Fibroblast of peridontal ligament (primary cell): ENCODE data around the gene CAP1.
"Not testable (repeated sequence)": the region's sequence is repeated elsewhere in the genome, so short reads cannot be mapped to it uniquely, and the experiment has no call there.

ENCODE experiments used
- DNase-seq: peaks from one replicate; pipeline ENCODE4 v3.0.0-alpha.2; 2010; ENCODE audit errors: extremely low read depth

Gene CAP1

DNA sequence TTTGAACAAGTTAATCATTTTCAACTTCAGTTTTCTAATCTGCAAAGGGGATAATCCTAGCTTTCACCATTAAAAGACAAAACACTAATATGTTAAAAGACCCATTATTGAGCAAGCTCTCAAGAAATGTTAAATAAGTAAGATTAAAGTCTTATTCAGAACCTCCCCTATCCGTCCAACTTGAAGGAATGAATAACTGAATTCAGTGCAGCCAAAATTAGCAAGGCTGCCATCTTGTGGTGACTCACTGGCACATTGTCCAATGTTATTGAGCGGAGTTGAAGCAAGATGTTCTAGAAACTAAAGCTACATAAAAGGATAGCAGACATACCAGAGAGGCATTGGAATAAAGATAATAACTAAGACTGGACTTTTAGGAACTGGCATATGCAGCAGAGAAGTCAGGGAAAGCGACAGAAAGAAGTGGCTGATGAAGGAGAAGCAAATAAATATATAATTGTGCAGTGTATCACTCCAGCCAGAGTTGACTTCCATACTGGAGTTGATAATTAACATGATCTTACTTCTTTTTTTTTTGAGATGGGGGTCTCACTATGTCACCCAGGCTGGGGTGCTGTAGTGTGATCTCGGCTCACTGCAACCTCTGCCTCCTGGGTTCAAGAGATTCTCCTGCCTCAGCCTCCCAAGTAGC, 8.2 kb upstream of the CAP1 start:
- DNase-seq, result peak; percentile 86

DNA sequence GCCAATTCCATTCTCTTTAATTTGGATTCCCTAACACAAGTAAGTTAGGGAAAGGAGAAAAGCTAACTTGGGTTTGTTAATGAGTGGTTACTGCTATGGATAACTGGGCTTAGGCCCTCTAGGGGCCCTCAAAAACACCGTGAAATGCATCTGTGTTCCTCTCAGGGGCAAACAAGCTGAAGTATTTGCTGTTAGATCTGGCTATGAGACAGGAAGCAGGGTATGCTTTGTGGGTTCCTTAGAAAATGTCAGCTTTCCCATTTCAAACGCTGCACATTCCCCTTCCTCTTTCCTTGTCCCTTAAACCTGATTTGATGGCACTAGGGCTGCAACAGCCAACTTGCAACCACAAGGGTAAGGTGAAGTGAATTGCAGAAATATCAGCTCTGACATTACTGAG, 5.7 kb upstream of the CAP1 start:
- no peak for DNase-seq

DNA sequence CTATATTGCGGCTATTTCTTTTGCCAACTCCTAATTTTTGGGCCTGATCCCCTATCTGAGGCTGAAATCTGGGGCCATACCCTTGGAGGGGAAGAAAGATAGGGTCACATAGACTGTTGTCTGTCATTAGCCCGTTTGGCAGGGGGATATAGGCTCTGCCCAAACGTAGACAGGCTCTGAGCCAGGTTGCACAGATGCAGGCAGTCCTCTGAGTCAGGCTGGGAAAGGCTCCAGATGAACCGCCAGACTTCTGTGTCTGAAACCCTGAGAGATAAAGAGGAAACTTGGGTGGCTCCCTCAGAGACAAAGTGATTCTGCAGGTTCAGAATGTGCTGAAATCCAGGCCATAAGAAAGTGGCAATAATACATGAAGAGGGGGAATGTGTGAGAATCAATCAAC, 4.0 kb upstream of the CAP1 start:
- peak; percentile 83 for DNase-seq

DNA sequence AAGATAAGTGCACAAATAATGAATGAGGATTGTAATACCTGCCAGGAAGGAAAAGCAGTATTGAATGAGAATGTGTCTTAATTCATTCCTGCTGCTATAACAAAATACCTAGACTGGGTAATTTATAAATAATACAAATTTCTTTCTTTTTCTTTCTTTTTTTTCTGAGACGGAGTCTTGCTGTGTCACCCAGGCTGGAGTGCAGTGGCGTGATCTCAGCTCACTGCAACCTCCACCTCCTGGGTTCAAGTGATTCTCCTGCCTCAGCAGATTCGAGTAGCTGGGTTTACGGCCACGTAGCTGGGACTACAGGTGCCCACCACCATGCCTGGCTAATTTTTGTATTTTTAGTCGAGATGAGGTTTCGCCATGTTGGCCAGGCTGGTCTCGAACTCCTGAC, 3.3 kb upstream of the CAP1 start:
- not testable (repeated sequence) for DNase-seq

DNA sequence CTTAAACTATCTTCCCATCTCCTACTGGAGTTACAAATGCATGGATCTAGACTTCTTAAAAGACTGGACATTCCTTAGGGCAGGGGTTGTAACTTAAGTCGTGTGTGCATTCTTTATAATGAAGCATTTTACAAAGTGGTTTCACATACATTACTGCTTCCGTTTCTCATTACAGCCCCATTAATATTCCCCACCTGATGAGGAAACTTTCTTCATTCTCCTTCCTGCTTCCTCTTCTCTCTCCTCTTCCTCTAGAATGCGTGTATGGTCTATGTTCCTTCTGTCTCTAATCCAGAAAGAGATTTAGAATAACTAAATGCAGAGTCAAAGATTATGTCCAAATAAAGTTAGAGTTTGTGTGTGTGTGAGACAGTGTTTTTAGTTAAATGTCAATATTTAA, 1.8 kb upstream of the CAP1 start:
- no peak for DNase-seq

DNA sequence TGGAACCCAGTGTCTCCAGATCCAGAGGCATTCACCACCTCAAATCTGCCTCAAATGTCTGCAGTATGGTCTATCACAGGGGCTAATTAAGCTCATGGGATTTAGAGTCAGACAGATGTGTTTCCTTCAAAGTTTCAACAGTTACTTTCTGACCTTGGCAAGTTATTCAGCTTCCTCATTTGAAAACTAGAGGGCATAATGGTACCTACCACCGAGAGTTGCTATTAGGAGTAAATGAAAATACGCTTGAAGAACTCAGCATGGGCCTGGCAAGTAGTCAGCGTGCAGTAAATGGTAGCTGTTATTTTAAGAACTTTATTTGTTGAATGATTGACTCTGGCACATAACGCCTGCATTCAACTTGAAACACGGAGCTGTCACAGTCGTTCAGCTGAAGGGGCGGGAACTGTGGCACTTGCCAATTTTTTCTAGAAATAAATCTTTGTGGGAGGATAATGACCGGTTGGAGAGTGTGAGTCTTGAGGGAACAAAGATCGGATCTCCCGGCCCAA, 1.2 kb upstream of the CAP1 start:
- peak; percentile 61 for DNase-seq

DNA sequence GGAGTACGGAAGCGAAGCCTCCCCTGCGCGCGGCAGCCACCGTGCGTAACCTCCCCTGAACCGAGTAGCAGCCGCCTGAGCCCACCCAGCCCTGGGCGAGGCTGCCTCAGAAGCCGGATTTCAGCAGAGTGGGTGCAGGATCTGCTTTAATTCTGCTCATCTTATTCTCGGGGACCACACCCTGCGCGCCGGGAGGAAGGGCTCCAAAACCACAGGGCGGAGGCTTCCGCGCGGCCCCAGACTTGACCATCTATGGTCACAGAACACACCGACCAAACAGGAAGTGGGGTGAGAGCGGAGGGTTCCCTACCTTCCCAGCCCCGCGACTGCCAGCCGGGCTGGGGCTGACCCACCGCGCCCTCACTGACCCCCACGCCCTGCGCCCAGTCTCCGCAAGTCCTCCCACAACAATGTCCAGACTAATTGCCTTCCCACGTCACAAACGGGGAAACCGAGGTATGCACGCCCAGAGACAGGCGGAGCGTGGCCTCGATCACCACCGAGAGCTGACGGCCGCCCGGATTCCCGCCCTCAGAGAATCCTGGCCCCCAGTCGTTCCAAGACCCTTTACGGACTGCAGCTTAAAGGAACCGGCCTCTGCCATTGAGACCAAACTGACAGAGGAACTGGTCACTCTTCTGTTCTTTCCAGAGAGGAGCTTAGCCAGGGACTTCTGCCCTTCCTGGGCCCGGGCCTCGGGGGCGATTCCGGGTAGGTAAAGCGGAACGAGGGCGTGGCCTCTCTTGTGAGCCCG, 595 bp upstream of the CAP1 start:
- peak; percentile 87 for DNase-seq

DNA sequence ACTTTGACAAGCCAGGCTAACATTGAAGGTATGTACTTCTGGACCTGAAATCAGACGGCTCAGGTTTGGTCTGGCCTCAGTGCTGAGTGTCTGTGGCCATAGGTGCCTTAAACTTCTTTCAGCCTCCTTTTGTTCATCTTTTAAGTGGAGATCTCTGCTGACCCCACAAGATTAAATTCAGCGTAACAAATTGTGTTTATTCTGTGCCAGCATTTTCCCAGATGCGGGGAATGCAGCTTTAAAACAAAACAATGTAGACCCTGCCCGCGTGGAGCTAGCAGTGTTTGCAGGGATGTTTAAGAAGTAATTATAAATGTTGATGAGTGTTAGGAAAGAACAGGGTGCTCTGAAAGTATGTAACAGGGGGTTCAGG, 923 bp downstream of the CAP1 start:
- DNase-seq, result no peak

DNA sequence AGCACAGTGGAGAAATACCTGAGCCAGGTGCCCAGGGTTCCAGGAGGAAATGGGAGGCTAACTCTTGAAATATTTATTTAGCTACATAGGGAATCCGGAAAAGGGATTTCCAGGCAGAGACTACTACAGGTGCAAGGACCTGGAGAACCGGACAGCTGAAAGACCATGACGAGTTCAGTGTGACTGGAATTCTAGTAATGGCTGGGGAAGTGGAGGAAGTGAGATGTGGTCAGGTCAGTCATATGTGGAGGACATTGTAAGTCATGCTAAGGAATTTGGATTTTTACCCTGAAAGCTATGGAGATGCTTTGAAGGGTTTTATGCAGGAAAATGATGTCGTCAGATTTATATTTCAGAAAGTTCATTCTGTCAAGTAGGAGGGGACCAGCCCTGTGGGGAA, 1.8 kb downstream of the CAP1 start:
- no peak for DNase-seq

DNA sequence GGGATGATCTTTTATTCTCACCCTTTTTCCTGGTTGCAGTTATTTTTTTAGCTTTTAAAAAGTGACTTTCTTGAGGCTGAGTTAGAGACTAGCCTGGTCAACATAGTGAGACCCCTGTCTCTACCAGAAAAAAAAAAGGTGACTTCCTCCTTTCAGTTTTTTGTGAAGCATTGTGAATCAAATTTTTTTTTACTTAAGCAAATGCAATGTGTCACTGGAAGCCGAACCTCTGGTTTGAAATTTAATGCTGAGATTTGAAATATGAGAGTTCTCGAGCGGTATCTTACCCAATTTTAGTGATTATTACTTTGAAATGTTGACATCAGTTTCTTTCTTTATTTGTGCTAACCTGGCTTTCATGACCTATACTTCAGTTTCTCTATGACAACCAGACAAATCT, 3.6 kb downstream of the CAP1 start:
- peak; percentile 38 for DNase-seq

DNA sequence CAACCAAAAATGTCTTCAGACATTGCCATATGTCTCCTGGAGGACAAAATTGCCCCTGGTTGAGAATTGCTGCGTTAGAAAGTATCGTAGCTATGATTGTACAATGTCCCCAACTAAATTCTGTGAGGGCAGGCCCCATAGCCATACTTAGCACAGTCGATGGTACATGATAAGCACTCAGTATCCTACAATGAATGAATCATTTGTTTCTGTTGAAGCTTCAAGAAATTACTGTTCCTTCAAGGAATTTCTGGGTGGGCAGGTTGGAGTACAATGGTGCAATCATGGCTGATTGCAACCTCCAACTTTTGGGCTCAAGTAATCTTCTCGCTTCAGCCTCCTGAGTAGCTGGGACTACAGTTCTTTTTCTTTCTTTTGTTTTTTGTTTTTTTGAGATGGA, 4.7 kb downstream of the CAP1 start:
- DNase-seq, result no peak

DNA sequence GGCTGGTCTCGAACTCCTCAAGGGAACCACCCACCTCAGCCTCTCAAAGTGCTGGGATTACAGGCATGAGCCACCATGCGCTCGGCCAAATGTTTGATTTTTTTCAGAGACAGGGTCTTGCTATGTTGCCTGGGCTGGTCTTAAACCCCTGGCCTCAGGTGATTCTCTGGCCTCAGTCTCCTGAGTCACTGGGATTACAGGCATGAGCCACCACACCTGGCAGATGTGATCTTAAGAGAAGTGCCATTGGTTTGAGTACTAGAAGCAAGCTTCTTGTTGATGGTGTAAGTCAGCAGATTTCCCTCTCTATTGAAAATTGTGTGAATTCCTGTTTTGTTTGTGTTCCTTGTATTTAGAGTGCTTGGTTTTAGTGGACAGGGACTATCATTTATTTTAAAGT, 5.2 kb downstream of the CAP1 start:
- no peak for DNase-seq

DNA sequence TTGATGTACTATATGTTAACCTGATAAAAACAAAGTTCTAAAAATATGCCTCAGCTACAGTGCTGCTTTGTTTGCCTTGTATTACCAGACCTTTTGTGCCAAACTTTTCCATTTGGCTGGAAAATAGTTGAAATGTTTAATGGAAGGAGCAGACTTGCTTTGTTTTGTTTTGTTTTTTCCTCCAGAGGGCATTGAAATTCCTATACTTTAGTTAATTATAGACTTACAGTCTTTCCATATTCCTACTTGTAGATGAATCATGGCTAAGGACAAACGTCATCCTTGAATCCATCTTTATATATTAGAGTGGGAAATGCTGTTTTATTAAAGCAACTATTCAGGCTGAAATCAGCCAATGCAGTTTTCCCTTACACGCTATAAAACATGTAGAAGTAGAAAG, 6.7 kb downstream of the CAP1 start:
- DNase-seq, result peak; percentile 41

DNA sequence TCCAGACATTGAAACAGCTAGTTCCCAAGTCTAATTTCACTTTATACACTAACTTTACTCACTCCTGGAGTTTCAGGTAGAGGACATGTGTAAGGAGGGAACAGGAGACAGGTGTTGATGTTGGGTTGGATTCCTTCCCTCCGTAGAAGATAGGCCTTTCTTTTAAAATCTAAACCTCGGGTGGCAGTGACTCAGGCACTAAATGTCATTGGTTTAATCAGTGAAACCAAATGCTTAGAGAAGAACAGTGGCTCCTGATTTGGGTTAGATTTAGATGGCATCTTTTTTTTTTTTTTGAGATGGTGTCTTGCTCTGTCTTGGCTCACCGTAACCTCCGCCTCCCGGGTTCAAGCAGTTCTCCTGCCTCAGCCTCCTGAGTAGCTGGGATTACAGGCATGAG, 7.2 kb downstream of the CAP1 start:
- DNase-seq, result no peak

DNA sequence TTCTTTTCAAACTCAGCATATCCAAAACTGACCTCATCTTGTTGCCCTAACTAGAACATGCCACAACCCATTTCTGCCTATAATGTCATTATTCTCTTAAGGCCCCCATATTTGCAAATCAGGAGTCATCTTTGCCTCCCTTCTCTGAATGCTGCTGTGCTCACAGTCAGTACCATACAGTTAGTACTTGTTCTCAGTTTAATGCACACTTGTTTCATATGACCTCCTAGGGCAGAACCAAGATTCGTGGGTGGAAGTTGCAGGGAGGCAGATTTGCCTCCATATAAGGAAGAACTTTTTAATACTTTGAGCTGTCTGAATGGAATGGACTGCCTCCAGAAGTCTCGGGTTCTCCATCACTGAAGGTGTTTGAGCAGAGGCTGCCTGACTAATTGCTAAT, 9.2 kb downstream of the CAP1 start:
- no peak for DNase-seq

DNA sequence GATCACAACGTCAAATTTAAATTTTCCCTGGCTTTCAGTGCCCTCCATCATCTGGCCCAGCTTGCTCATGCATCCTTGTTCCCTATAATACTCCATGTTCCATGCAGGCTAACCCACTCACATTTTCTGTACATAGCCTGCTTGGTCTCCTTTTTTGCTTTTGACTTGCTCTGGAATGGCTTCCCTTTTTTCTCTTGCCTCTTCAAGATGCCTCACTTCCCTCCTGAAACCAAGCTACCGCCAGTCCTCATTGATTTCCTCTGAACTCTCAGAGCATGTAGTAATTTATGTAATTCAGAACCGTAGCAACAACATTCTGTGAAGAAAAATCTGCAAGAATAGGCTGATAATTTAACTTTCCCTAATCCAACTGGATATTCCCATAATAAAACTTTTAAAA, 10.3 kb downstream of the CAP1 start:
- no peak for DNase-seq

DNA sequence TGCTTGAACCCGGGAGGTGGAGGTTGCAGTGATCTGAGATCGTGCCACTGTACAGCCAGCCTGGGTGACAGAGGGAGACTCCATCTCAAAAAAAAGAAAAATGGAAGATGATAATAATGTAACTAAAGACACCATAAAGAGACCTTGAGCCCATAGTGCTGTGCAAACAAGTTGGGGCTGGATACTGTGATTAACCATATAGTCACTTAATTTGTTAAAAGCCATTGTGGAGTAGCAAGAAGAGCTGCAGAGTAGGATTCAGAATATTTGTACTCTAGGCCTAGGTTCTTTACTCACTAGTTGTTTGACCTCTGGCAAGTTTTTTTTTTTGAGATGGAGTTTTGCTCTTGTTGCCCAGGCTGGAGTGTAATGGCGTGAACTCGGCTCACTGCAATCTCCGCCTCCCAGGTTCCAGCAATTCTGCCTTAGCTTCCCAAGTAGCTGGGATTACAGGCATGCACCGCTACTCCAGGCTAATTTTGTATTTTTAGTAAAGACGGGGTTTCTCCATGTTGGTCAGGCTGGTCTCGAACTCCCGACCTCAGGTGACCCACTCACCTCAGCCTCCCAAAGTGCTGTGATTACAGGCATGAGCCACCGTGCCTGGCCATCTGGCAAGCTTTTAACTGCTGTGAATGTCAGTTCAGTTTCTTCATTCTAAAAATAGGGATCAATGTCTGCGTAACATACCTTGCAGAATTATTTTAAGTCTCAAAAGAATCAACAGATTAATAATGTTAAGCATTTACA, 12.8 kb downstream of the CAP1 start:
- no peak for DNase-seq

DNA sequence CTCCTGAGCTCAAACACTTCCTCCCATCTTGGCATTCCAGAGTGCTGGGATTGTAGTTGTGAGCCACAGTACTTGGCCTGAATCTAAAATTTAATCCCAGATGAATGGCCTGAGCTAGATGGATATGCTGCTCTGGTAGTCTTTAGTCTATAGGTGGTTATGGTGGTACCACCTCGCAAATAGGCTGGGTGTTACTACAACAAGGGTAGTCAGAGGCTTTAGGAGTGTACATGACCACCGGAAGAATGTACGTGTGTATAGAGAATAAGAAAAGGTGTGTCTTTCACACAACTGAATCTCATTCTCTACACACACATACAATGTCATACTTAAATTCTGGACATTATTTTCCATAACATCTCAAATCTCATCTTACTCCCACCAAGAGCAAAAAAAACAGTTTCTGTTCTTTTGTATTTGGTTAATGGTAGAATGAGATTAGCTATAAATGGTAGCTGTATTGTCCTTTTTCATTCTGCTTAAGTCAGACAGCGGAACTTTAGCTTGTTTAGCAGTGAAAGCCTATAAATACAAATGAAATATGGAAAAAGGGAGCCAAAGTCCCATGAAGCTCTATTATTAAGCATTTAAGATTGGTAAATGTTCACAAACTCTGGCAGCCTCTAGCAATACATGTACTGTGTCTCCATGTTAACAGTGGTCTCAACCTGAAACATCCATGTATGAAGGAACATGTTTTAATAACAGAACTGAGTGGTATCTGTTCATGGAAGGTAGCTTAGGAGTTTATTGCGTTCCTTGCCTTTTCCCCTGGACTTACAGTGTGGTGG, 16.2 kb downstream of the CAP1 start:
- no peak for DNase-seq

DNA sequence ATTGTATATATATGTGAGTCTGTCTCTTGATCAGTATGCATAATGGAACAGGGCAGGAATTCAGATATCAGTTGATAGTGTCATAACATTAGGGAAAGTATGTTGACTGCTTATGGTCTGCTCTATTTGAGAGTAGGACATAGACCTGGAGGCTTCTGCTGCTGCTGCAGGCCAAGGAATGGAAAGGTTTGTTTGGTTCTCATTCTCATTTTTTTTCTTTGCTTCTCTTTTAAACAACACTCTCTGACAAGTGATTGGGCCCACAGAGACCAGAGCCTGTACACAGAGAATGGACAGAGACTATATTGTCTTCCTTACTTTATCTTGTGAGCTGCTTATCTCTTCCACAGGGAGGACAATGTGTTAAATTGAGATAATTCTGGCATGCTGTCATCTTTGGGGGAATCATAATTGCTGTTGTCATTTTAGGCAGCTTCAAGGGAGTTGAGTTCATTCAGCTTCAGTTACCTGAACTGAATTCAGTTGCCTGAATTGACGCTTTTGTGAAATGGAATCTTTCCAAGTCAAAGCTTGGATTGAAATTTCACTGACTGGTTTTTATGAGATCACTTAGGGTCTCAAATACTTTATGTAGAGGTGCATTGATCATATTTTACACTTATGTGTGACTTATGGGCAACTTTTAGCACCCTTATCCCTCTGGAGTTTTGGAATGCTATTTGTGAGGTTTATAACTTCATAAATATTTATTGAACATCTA, 16.9 kb downstream of the CAP1 start:
- no peak for DNase-seq

DNA sequence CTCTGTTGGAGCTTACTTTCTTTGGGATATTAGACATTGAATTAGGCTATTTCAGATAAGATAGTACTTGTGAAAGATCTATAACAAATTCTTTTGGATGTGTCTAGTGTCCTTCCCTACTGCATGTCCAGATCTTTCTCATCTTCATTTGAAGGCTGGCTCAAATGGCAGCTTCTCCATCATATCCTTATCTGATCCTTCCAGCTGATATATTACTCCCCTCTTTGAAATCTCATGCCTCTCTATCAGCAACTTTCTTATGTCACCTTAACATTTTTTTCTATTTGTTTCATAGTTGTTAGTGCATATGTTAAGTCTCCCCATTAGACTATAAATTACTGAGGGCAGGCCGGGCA, 17.5 kb downstream of the CAP1 start:
- DNase-seq, result no peak
